ENCODE data around the gene SLC38A10.

Gene SLC38A10

DNA sequence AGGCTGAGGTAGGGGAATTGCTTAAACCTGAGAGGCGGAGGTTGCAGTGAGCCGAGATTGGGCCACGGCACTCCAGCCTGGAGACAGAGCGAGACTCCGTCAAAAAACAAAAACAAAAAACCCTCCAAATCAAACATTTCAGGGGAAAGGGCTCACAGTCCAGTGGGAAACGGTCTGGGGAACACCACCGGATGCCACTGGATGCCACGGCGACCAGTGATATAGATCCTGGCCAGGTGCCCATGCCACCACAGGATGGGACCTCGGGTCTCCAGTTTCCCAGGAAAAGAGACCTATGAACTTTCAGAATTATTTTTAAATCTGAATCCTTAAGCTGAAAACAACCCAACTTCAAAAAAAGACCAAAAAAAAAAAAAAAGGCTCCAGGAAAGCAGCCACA lies 84.6 kb downstream of the SLC38A10 start:
- TF ChIP-seq ZFX (IDR thresholded peaks at IDR 0.05) (no peak), CTCF (conservative IDR thresholded peaks at IDR 0.05) (no peak)
- H3K27ac ChIP-seq: no peak overlapping the region

DNA sequence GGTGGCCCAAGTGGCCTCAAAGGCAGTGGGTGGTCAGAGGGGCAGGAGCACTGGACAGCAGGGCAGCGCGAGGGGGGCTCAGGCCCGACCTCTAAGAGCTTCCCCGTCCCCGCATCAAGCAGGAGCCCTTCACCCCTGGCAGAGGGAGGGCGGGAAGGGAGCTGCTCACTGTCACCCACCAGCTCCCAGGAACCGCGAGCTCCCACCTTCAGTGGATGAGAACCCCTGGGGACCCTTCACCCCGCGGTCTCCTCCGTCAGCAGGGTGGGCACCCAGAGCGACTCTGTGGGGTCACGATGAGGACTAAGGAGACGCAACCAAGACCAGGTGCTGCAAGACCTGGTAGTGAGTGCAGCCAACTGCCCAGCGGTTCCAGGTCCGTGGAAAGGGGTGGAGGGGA lies 86.0 kb downstream of the SLC38A10 start:
- no peak overlapping the region for H3K27ac ChIP-seq
- no peak for TF ChIP-seq CTCF (conservative IDR thresholded peaks at IDR 0.05)
- TF ChIP-seq ZFX (IDR thresholded peaks at IDR 0.05): no peak

DNA sequence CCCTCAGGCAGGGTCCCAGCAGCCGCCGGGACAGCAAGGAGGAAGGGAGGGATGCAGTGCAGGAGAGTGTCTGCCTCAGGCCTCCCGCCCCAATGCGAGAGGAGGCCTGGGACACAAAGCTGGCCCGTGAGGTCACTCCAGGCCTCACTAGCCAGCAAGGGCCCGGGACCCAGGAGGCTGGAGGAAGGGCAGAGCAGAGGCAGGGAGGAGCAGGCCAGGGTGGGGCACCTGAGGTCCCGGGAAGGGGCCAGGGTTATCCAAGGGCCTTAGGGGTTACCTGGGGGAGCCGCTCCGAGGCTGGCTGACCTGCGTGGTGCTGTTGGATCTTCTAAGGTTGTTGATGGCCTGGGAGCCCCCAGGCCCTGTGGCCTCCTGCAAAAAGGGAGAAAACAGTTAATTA lies 86.5 kb downstream of the SLC38A10 start:
- no peak overlapping the region for H3K27ac ChIP-seq
- TF ChIP-seq CTCF (conservative IDR thresholded peaks at IDR 0.05): no peak
- no peak for TF ChIP-seq ZFX (IDR thresholded peaks at IDR 0.05)

DNA sequence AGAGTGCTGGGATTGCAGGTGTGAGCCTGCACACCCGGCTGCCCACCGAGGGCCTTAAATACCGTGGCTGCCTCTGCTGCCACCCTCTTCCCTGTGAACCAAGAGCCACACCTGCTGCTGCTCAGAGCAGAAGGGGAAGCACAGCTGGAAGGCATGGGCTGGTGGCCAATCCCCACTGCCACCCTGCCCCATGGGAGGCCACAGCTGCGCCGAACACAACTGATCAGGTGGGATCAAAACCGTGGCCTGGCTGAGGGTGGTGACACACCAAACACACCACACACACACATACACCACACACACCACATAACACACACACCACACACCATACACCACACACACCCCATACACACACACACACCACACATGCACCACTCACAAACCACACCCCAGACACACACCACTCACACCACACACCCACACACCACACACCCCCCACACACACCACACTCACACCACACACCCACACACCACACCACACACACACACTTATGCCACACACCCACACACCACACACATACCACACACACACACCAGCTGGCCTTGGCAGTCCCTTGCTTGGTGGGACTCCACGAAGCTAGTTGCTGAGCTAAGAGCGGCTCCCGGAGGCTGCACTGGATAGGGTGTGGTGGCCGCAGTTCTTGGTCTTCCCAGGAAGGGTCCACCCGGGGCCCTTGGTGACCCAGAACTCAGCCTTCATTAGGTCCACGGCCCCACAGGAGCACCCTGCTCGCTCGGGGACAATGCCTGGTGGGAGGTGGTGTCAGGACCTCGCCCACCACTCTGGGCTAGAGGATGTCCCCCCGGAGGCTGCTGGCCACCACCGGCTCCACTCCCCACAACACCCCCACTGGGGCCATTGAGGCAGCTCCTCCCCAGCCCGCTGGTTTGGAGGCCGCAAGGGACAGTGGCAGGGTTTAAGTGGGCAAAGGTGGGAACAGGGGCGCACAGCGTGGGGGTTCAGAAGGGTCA lies 87.2 kb downstream of the SLC38A10 start:
- H3K27ac ChIP-seq: no peak overlapping the region

DNA sequence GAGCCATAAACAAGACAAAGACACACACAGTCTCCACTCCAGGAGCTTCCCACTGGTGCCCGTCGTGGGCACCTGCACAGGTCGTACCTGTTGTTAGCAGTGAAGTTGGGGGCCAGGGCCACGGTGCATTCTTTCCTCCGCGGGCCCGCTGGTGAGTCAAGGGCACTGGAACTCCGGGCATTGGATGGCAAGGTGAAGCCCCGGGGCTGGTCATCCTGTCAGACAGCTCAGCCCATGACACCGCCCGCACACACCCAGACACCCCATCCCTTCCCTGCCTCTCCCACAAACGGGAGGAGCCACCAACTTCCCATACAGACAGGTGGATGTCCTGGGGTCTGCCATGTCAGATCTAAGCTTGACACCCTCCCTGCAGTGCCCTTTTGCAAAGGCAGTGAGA lies 88.5 kb downstream of the SLC38A10 start:
- no peak for TF ChIP-seq CTCF (conservative IDR thresholded peaks at IDR 0.05)
- no peak for TF ChIP-seq ZFX (IDR thresholded peaks at IDR 0.05)
- no peak overlapping the region for H3K27ac ChIP-seq

More for the DNA sequence above, 87.2 kb downstream of the SLC38A10 start:
- TF ChIP-seq CTCF (conservative IDR thresholded peaks at IDR 0.05): no peak
- TF ChIP-seq ZFX (IDR thresholded peaks at IDR 0.05): no peak

DNA sequence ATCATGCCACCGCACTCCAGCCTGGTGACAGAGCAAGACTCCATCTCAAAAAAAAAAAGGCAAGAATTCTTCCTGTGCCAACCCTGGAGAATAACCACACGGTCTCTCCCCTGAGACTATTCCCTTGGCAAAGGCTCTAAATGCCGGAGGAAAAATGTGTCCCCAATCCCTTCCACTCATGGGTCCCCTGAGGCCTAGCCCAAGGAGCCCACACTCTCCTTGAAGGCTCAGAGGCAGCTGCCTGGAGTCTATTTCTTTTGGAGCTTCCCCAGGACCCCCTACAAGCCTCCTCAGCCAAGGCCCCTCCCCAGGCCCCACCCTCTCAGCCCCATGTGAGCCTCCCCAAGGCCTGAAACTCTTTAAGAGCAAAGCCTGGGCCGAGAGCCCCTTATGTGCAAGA lies 88.9 kb downstream of the SLC38A10 start:
- TF ChIP-seq ZFX (IDR thresholded peaks at IDR 0.05): no peak
- TF ChIP-seq CTCF (conservative IDR thresholded peaks at IDR 0.05): no peak

DNA sequence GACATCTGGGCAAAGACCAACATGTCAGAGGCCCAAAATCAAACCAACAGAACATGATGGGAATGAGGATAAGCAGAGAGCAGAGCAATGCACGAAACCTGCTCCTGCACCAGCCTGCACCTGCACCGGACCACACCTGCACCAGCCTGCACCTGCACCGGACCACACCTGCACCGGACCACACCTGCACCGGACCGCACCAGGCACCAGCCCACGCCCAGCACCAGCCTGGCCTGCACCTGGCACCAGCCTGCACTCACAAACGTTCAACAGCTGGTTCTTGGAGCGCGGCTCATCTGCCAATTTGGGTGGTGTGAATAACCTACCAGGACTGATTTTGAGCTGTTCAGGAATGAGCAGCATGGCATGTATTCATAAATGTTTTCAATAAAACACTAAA lies 90.5 kb downstream of the SLC38A10 start:
- no peak overlapping the region for H3K27ac ChIP-seq
- no peak for TF ChIP-seq CTCF (conservative IDR thresholded peaks at IDR 0.05)

More for the DNA sequence above, 88.9 kb downstream of the SLC38A10 start:
- no peak overlapping the region for H3K27ac ChIP-seq

Measured in C4-2B (cell line).